Mesenchymal stem cell (in vitro differentiated cells and primary cell): ENCODE measurements around the gene EIF1AY.

Source experiments
- DNase-seq: peaks from one replicate; pipeline ENCODE4 v3.0.0-alpha.2; 2013
- H2AFZ ChIP-seq: one replicate; pipeline ENCODE4 v1.6.1; 2013; ENCODE audit warnings: low read depth, mild to moderate bottlenecking, control low read depth, inconsistent platforms, low read length, moderate library complexity
- H2AK5ac ChIP-seq: 2 replicates; pipeline ENCODE4 v1.6.1; 2013; ENCODE audit warnings: low read length, moderate library complexity, mild to moderate bottlenecking, inconsistent platforms; ENCODE audit not compliant: severe bottlenecking
- H2BK120ac ChIP-seq: one replicate; pipeline ENCODE4 v1.6.1; 2013; ENCODE audit warnings: low read depth, mild to moderate bottlenecking, inconsistent platforms, low read length, moderate library complexity
- H2BK12ac ChIP-seq, 2 experiments: one replicate each; pipeline ENCODE4 v1.6.1; 2013; ENCODE audit warnings: inconsistent platforms in 2 of 2, low read length in 2 of 2, mild to moderate bottlenecking in 2 of 2, moderate library complexity in 2 of 2, control low read depth in 1 of 2
- H2BK15ac ChIP-seq: one replicate; pipeline ENCODE4 v1.6.1; 2013; ENCODE audit warnings: mild to moderate bottlenecking, low read depth, inconsistent platforms; ENCODE audit not compliant: poor library complexity, severe bottlenecking
- H2BK5ac ChIP-seq: 2 replicates; pipeline ENCODE4 v1.6.1; 2013; ENCODE audit warnings: low read depth, mild to moderate bottlenecking, low read length, control low read depth, inconsistent platforms; ENCODE audit not compliant: poor library complexity, severe bottlenecking
- H3K14ac ChIP-seq, 2 experiments: one replicate each; pipeline ENCODE4 v1.6.1; 2013; ENCODE audit warnings: inconsistent platforms in 2 of 2, low read length in 2 of 2, control low read depth in 1 of 2, mild to moderate bottlenecking in 1 of 2, moderate library complexity in 1 of 2
- H3K18ac ChIP-seq, 2 experiments: one replicate each; pipeline ENCODE4 v1.6.1; 2013; ENCODE audit warnings: inconsistent platforms in 2 of 2, low read length in 2 of 2, control low read depth in 1 of 2, low read depth in 1 of 2, mild to moderate bottlenecking in 1 of 2
- H3K23ac ChIP-seq, 2 experiments: one replicate each; pipeline ENCODE4 v1.6.1; 2013; ENCODE audit warnings: inconsistent platforms in 2 of 2, low read length in 2 of 2, mild to moderate bottlenecking in 2 of 2, moderate library complexity in 2 of 2, control low read depth in 1 of 2
- H3K27ac ChIP-seq: 2 replicates; pipeline ENCODE4 v1.5.1; 2013; ENCODE audit warnings: mild to moderate bottlenecking, moderate library complexity, low read length, control low read depth, inconsistent platforms; ENCODE audit not compliant: poor library complexity, severe bottlenecking
- H3K27me3 ChIP-seq, 2 experiments: 2 replicates each; pipeline versions ENCODE4 v1.6.1 to v1.7.0; 2013; ENCODE audit warnings: low read length in 2 of 2, mild to moderate bottlenecking in 2 of 2, moderate library complexity in 2 of 2, control low read depth in 1 of 2, inconsistent platforms in 1 of 2; ENCODE audit not compliant: control insufficient read depth in 1 of 2, insufficient read depth in 1 of 2
- H3K36me3 ChIP-seq, 2 experiments: 2 replicates each; pipeline versions ENCODE4 v1.6.1 to v1.7.0; 2013; ENCODE audit warnings: low read length in 2 of 2, control low read depth in 1 of 2, inconsistent platforms in 1 of 2, low read depth in 1 of 2, mild to moderate bottlenecking in 1 of 2; ENCODE audit not compliant: insufficient read depth in 2 of 2, control insufficient read depth in 1 of 2
- H3K4ac ChIP-seq, 2 experiments: one replicate each; pipeline ENCODE4 v1.6.1; 2013; ENCODE audit warnings: inconsistent platforms in 2 of 2, low read length in 2 of 2, mild to moderate bottlenecking in 2 of 2, moderate library complexity in 2 of 2, control low read depth in 1 of 2, low read depth in 1 of 2
- H3K4me1 ChIP-seq: 2 replicates; pipeline ENCODE4 v1.6.1; 2013; ENCODE audit warnings: low read depth, low read length, control low read depth; ENCODE audit not compliant: control insufficient read depth, insufficient read depth
- H3K4me2 ChIP-seq: 2 replicates; pipeline ENCODE4 v1.6.1; 2013; ENCODE audit warnings: low read length, mild to moderate bottlenecking, inconsistent platforms; ENCODE audit not compliant: poor library complexity, severe bottlenecking
- H3K4me3 ChIP-seq, 2 experiments: 2 replicates each; pipeline versions ENCODE4 v1.5.1 to v1.7.0; 2013; ENCODE audit warnings: low read length in 2 of 2, mild to moderate bottlenecking in 2 of 2, control low read depth in 1 of 2, low read depth in 1 of 2; ENCODE audit not compliant: insufficient read depth in 1 of 2
- H3K79me1 ChIP-seq: replicated peaks from 2 replicates; pipeline ENCODE4 v1.6.1; 2013; ENCODE audit warnings: mild to moderate bottlenecking, control low read depth, low read length, inconsistent platforms; ENCODE audit not compliant: poor library complexity, severe bottlenecking
- H3K9ac ChIP-seq: 2 replicates; pipeline ENCODE4 v1.7.0; 2013; ENCODE audit warnings: mild to moderate bottlenecking, low read length, moderate library complexity
- H3K9me3 ChIP-seq: 2 replicates; pipeline ENCODE4 v1.7.0; 2013; ENCODE audit warnings: mild to moderate bottlenecking, low read length; ENCODE audit not compliant: control insufficient read depth
- H4K8ac ChIP-seq: one replicate; pipeline ENCODE4 v1.6.1; 2013; ENCODE audit warnings: inconsistent platforms, mild to moderate bottlenecking, low read length, moderate library complexity
- H4K91ac ChIP-seq: one replicate; pipeline ENCODE4 v1.6.1; 2013; ENCODE audit warnings: mild to moderate bottlenecking, low read length, inconsistent platforms
- WGBS: methylation state at CpG from one replicate; pipeline ENCODE4 v1.1.7; 2013; ENCODE audit warnings: mixed read lengths; 5-methylcytosine and 5-hydroxymethylcytosine counted together

The EIF1AY gene

DNA sequence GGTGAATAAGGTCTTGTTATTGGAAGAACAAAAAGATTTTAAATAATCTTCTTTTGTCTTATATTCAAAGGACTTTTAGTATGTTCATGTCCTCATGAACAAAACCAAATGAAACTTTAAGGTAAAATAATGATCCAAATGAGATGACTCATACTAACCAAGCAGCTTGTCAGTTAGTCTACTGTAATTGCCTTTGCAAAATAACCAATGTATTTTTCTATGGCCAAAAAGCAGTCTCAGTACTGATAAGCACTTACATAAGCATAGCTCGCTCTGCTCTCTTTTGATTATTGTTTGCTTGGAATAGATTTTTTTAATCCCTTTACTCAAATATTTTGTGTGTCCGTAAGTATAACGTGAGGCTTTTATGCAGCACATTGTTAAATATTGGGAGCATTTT lies 4.3 kb upstream of the EIF1AY start:
- no peak overlapping the region for H3K4me2 ChIP-seq
- no peak overlapping the region for H3K23ac ChIP-seq
- no CpG with 5 or more reads among the region's 3 CpGs for WGBS
- H3K4me3 ChIP-seq: no peak overlapping the region
- peaks cover 5% of the 10 kb centered on the region for H3K79me1 ChIP-seq
- H2BK5ac ChIP-seq: no peak overlapping the region
- no peak overlapping the region for H4K91ac ChIP-seq
- H2AK5ac ChIP-seq: no peak overlapping the region
- H3K14ac ChIP-seq: no peak overlapping the region
- DNase-seq: no peak
- no peak overlapping the region for H3K27ac ChIP-seq
- H2BK15ac ChIP-seq: no peak overlapping the region
- H3K9ac ChIP-seq: no peak overlapping the region
- H2BK12ac ChIP-seq: no peak overlapping the region
- H3K27me3 ChIP-seq: no peaks in the 10 kb centered on the region
- no peak overlapping the region for H4K8ac ChIP-seq
- no peaks in the 10 kb centered on the region for H3K4me1 ChIP-seq
- no peaks in the 10 kb centered on the region for H3K9me3 ChIP-seq
- H2AFZ ChIP-seq: no peak overlapping the region
- no peaks in the 10 kb centered on the region for H3K36me3 ChIP-seq
- H2BK120ac ChIP-seq: no peak overlapping the region
- H3K18ac ChIP-seq: no peak overlapping the region
- H3K4ac ChIP-seq: no peak overlapping the region

DNA sequence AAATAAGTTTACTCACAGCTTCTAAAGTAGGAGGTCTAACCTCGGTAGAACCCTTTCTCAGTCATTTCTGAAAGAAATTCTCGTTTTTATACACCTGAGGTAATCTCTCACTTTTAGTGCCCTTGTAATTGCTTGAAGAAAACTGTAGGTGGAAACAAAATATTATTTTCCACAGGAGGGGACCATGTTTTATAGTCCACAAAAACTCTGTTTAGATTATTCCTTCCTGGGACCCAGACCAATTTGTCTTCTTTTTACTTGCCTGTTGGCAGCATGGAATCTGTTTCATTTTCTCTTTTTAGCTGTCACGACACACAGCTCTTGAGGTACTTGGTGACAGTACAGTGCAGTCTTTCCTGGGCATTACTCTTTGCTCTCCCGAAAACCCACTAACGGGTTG lies 930 bp downstream of the EIF1AY start:
- no CpG with 5 or more reads among the region's 5 CpGs for WGBS
- Histone ChIP-seq H4K91ac (no peak overlapping the region), H2BK15ac (no peak overlapping the region), H2BK120ac (no peak overlapping the region), H3K18ac (no peak overlapping the region), H3K23ac (no peak overlapping the region), H4K8ac (no peak overlapping the region), H3K27ac (no peak overlapping the region), H3K4me3 (no peak overlapping the region), H3K79me1 (peaks cover 5% of the 10 kb centered on the region), H3K9me3 (no peaks in the 10 kb centered on the region), H3K4me1 (no peaks in the 10 kb centered on the region), H3K27me3 (no peaks in the 10 kb centered on the region), H3K4me2 (peak overlapping the region; percentile 50), H3K36me3 (no peaks in the 10 kb centered on the region), H3K9ac (no peak overlapping the region), H2BK5ac (no peak overlapping the region), H3K14ac (no peak overlapping the region), H2AFZ (no peak overlapping the region), H2AK5ac (no peak overlapping the region), H2BK12ac (no peak overlapping the region), H3K4ac (no peak overlapping the region)
- peak; percentile 43 for DNase-seq

DNA sequence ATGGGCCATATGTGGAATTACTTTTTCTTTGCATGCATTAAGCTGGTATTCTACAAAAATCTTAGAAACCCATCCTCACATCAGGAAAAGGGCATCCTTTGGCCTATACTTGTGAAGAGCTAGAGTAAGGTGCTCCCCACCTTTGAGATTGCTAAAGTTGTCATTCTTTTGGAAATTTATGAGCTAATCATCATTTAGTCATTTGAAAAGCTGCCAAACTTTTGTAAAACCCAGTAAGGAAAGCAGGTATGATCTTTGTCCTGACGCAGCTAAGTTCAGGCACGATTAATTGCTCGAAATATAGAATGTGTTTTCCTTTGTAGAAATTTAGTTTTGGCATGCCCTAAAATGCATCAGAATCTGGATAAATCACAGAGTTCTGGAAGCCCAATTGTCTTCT lies 2.6 kb downstream of the EIF1AY start:
- H4K8ac ChIP-seq: no peak overlapping the region
- H3K23ac ChIP-seq: no peak overlapping the region
- H2BK5ac ChIP-seq: no peak overlapping the region
- H2BK120ac ChIP-seq: no peak overlapping the region
- H2AFZ ChIP-seq: no peak overlapping the region
- no peak overlapping the region for H2BK15ac ChIP-seq
- no peak overlapping the region for H3K4me2 ChIP-seq
- no peaks in the 10 kb centered on the region for H3K4me1 ChIP-seq
- H3K9ac ChIP-seq: no peak overlapping the region
- H3K27ac ChIP-seq: no peak overlapping the region
- no peak overlapping the region for H2AK5ac ChIP-seq
- no peaks in the 10 kb centered on the region for H3K79me1 ChIP-seq
- H3K27me3 ChIP-seq: no peaks in the 10 kb centered on the region
- H3K4me3 ChIP-seq: no peak overlapping the region
- no peaks in the 10 kb centered on the region for H3K9me3 ChIP-seq
- H3K14ac ChIP-seq: no peak overlapping the region
- no peak overlapping the region for H3K4ac ChIP-seq
- H2BK12ac ChIP-seq: no peak overlapping the region
- no peak overlapping the region for H4K91ac ChIP-seq
- 98% methylated on average over 3 of the region's 3 CpGs for WGBS
- H3K18ac ChIP-seq: no peak overlapping the region
- DNase-seq: no peak
- no peaks in the 10 kb centered on the region for H3K36me3 ChIP-seq

DNA sequence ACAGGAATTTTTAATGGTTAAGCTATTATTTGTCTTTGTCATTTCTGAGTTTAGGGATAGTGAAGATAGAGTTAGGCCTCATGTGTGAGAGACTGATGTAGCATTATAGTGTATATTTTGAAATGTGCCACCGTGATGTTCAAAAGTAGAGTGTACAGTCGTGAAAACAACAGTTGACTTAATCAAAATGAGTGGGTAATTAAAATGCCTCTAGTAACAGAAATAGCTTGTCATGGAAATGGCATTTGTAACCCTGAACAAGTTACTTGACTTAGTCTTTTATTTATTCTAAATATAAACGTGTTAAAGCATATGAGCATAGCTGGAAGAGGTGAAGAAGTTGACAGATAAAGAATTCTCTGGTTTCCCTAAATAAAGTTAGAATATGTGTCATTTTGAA lies 6.1 kb downstream of the EIF1AY start:
- Histone ChIP-seq H3K36me3 (no peaks in the 10 kb centered on the region), H3K18ac (no peak overlapping the region), H4K8ac (no peak overlapping the region), H3K27me3 (no peaks in the 10 kb centered on the region), H3K23ac (no peak overlapping the region), H2BK12ac (no peak overlapping the region), H2AK5ac (no peak overlapping the region), H3K27ac (no peak overlapping the region), H3K4me3 (no peak overlapping the region), H3K4ac (no peak overlapping the region), H4K91ac (no peak overlapping the region), H2BK120ac (no peak overlapping the region), H3K4me2 (no peak overlapping the region), H2AFZ (no peak overlapping the region), H3K14ac (no peak overlapping the region), H3K79me1 (no peaks in the 10 kb centered on the region), H3K9ac (no peak overlapping the region), H2BK5ac (no peak overlapping the region), H3K9me3 (no peaks in the 10 kb centered on the region), H2BK15ac (no peak overlapping the region), H3K4me1 (no peaks in the 10 kb centered on the region)
- no peak for DNase-seq
- 100% methylated on average over 2 of the region's 3 CpGs for WGBS
